HG03045 (cell line): ENCODE results near the gene DPP7.

ENCODE experiments used
- ATAC-seq: cut with Tn5 transposase; IDR thresholded peaks from one replicate; pipeline ENCODE4 v1.9.1; 2021; ENCODE audit warnings: mild to moderate bottlenecking, moderate library complexity; ENCODE audit not compliant: unreplicated experiment

DPP7 gene

DNA sequence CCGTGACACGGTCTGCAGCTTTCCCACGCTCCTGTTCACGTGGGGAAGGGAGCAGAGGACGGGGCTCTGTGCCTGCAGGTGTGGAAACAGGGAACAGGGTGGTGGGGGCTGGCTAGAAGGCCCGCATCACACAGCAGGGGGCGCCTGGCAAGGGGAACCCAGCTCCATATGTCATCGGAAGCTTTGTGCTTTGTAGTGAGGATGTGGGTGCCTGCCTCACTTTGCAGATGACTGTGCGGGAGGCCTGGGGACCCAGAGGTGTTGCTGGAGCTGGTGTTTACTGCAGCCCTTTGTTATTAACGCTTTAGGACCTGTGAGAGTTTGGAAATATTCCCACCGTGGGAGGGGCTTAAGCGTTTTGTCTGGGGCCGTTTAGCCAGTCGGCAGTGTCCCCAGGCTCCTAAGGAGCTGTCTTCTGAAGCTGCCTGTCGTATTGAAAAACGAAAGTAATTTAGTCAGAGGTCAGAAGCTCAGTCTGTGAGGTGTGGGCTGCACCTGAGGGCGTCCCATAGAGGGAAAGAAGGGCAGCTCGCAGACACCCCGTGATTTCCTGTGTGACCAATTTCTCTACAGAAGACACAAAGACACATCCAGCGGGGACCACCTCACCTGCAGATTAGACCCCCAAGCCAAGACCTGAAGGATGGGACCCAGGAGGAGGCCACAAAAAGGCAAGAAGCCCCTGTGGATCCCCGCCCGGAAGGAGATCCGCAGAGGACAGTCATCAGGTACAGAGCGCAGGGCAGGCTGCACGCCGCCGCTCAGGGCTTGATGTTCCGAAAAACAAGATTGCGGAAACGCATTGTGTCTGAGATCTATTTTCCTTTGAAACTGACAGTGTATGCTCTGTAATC, 18.6 kb downstream of the DPP7 start:
- peak; percentile 67 for ATAC-seq

DNA sequence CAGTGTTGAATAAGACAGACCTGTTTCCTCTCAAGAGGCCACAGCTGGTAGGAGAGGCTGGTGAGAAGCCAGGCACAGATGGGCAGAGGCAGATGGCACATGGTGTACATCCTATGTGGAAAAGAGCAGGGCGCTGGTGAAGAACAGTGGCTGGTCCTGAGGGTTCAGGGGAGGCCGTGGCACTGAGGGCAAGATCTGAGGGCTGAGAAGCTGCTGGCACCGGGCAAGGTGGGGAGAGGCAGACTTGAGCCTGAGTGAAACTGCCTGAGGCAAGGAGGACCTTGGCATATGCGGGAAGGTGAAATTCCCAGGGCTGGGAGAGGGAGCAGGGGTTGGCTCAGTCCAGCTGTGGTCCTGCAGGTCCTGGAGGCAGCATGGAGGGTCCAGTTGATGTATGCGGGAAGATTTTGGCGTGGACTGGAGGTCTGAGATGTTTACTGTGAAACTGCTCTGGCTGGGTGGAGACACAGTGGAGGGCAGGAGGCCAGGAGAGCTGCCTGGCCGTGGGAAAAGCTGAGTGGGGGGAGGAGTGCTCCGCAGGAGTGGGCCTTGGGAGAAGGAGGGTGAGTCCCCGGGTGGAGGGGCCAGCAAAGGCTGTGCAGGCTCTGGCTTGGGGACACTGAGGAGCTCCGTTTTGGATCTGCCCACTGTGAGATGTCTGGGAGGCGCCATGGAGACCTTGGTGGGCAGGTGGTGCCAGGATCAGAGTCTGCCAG, 25.1 kb downstream of the DPP7 start:
- ATAC-seq, result no peak

DNA sequence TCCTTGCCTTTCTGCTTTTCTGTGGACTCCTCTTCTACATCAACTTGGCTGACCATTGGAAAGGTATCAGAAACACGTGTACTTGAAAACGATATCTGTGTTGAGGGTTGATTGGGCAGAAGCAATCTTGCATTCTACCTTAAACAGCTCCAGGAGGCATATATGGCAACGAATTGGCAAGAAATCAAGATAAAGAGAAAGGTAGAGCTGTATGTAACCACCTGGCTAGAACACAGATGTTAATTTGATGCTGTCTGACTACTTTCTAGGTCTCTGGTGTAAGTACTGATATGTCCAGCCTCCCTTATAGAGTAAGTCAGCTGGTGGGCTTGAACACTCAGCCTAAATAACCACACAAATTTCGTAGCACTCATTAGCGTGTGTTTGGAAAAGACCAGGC, 26.4 kb downstream of the DPP7 start:
- ATAC-seq, result no peak

DNA sequence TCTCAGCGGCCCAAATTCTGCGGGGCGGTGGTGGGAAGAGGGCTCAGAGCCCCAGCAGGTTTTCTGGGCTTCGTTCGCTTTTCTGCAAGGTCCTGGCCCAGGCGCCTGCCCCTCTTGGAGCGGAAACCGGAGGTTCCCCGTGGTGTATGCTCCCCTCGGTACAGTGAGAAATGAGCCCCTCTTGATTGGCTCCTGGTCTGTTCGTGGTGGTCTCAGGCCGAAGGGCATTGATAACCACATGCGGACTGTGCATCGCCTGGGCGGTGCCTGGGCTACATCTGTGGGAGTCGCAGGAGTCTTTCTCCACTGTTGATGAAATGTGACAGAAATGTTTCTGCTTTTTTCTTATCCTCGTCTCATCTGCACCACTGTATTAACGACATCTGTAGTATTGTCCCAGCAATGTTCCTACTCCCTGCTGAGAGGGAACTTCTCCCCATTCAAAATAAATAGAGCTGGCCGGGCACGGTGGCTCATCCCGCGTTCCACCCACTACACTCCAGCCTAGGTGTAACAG, 27.1 kb downstream of the DPP7 start:
- peak; percentile 2 for ATAC-seq

DNA sequence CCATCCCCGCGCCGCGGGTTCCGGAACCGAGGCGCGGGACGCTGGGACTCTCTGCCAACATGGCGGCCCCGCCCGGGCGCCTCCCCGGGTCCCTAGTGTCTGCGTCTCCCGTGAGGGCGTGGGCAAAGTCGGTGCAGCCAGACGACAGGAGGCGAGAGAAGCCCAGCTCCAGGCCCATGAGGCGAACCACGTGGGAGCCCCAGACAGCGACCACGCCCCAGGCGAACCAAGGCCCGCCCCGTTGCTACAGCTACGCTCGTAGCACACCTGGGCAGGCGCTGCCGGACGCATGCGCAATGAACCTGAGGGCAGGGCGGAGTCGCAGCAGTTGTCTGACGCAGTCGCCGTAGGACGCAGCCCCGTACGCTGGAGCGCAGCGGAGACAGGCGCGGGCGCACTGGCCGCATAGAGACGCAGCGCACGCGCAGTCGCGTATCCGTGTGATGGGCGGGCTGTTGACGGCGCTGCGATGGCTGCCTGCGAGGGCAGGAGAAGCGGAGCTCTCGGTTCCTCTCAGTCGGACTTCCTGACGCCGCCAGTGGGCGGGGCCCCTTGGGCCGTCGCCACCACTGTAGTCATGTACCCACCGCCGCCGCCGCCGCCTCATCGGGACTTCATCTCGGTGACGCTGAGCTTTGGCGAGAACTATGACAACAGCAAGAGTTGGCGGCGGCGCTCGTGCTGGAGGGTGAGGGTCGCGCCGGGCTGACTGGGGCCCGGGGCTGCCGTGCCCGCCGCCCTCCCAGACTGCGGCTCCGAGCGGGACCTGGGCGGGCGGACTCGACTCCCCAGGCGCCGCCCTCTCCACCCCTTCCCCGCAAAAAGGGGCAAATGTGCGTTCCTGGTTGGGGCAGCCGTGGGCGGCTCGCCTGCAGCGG, 27.8 kb downstream of the DPP7 start, which contains the start of gene MAN1B1:
Gene MAN1B1 (plus strand): TSS at position 455 of the 878 bp plus-strand sequence. CDS start 15 bp downstream, at position 470.
- ATAC-seq, result peak; percentile 82

DNA sequence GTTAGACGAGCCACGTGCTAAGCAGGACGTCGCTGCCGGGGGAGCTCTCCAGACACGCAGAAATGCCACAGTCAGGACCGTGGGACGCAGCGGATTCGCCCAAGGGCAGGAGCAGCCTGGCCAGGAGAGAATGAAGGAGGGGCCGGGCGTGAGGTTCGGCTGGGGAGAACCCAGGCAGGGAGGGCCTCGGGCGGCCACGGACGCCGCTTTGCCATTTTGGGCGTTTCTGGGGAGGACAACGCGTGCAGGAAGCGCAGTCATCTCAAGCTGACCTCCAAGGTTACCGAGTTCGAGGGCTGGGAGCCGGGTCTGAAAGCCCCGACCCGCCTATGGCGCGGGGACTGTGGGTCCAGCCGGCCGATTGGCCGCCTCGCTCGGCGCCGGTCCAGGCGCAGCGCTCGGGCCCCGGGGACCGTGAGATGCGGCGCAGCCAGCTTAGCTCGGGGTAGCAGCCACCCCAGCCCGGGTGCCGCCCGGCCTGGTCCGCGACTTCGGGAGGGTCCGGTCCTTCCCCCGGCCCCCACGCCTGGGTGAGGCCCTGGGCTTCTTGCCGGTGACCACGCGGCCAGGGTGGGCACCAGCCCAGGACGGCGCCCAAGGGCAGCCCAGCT, 28.5 kb downstream of the DPP7 start:
- peak; percentile 14 for ATAC-seq

DNA sequence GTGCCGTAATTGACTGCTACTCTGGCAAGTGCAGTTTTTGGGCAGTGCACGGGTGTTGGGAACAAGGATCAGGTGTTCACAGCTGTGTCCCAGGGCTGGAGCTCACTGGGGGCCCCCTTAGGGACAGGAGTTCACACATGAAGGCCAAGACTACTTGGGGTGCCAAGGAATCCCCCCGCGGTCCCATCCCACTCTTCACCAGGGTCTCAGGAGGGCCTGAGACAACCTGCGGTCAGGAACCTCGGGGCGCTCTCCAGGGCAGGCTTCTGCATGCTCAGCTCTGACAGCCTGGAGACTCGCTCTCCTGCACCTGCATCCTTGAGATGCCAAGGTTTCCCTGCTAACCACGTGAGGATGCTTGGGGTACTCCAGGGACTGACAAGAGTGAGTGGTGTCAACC, 30.0 kb downstream of the DPP7 start:
- no peak for ATAC-seq

DNA sequence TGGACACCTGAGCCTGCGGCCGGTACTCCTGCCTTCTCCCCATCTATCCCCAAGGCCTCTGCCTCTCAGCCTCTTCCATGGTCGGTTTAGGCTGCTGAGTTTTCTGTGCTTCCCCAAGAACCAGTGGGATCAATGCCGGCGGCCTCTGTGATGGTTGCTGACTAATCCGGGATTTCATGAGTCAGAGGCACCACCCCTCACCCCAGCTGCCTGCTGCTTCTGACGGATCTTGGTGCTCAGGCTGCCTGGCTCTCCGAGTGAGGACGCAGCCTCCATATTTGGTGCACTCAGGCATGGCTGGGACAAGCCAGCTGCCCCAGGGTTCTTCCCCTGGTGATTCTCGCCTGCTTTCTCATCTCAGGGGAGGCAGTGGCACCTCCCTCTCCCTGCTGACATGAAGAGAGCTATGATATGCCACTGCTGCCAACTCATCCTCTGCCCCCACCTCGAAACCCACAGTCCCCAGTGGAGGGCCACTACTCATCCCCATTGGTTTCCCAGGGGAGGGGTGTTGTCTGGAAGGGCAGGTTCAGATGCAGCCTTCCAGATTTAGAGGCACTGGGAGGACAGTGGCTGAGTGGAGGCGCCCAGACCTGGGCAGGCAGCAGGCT, 31.0 kb downstream of the DPP7 start:
- ATAC-seq, result no peak

DNA sequence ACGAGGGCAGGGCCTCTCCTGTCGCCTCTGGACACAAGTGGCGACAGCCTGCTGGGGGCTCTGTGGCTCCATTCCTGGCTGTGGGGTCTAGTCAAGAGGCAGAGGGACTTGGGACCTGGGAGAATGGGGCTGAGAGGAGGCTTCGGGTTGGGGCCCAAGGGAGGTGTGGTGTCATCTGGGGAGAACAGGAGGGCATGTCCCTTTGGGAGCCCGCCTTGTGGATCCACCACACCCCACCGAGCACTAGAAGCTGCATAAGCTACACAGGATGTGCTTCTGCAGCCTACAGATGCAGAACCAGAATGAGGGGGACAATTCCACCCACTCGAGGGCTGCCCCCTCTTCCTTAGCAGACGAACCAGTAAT, 31.6 kb downstream of the DPP7 start:
- no peak for ATAC-seq

DNA sequence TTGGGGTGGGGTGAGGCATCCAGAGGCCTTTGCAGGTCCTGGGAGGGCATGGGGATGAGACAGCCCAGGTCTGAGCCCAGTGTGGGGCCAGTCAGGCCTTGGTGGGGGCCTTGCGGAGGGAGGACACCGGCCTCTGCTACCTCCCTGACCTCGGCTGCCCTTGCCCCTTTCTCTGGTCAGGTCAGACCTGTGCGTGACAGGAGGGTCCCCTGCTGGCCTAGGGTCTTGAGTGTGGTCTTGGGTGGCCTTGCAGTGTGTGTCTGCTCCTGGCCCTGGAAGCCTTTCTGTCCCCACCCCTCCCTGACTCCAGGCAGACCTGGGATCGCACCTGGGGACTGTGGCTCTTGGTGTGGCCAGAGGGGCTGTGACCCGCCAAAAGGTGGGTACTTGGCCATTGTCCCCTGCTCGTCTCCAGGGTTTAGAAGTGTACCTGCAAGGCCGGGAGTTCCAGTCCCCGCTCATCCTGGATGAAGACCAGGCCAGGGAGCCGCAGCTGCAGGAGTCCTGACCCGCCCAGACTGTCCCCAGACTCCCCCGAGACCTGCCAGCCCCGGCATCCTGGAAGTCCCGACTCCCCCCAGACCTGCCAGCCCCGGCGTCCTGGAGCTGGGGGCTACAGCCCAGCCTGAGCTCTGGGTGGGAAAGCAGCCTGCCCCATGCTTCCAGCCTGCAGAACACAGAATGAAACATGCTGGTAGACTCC, 32.2 kb downstream of the DPP7 start:
- no peak for ATAC-seq

DNA sequence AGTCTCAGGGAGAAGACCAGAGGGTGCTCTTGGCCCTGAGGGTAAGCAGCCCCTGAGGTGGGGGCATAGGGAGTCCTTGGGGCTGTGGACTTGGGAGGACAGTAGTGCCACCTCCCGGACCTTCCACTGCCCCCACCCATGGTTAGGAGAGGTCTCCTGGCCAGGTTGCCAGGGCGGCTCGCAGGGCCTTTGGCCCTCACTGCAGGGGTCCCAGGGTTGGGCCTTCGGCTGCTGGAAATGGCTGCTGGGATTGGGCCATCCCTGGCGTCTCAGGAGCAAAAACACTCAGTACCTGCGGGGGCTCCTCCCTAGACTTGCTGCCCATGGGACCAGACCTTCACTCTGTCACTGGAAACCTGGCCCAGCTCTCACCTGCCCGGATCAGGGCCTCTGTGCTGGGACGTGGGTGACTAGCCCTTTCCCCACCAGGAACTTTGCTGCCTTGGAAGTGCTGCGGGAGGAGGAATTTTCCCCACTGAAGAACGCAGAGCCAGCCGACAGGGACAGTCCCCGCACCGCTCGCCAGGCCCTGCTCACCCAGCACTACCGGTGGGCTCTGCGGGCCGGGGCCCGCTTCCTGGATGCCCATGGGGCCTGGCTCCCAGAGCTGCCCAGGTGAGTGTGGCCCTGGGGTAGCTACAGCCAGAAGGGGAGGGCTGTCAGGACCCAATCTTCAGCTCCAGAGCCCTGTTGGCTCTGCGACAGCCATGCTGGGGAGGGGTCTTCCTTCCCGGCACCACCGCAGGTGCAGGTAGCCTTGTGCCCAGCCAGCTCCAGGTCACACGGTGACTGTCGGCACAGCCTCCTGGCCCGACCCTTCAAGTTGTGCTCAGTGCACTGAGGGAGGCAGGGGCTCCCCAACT, 34.0 kb downstream of the DPP7 start:
- ATAC-seq, result no peak

DNA sequence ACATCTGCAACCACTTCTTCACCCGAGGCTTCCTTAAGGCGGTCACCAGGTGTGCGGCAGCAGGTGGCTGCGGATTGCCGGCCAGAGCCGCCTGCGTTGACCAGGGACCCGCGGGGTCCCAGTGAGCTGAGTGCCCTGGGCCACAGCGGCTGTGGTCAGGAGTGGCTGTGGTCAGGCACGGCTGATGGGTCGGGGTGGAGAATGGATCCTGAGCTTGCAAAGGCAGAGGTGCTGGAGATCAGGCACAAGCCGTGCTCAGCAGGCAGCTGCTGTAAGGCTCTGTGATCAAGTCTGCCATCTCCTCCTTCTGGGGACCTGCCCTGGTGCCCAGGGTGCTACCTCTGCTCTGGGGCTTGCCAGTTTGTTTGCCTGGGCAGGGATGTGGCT, 35.1 kb downstream of the DPP7 start:
- ATAC-seq, result no peak

DNA sequence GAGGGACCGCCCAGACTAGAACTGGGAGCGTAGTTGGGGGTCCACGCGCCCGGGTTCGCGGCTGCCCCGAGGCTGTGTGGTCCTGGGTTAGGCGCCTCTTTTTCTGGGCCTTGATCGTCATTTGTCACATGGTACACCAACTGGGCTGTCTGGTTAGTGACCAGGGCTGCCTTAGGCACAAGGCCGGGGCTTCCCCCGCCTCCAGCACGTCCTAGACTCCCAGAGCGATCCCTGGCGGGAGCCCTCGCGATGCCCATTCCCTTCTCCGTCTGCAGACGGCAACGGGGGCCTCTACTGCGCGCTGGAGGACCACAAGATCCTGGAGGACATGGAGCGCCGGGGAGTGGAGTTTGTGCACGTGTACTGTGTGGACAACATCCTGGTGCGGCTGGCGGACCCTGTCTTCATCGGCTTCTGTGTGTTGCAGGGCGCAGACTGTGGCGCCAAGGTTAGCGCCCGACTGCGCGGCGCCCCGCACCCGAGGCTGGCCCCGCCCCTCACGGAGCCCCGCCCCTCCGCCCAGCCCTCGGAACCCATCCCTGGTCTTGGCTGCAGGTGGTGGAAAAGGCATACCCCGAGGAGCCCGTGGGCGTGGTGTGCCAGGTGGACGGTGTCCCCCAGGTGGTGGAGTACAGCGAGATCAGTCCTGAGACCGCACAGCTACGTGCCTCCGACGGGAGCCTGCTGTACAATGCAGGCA, 35.7 kb downstream of the DPP7 start:
- ATAC-seq, result no peak

DNA sequence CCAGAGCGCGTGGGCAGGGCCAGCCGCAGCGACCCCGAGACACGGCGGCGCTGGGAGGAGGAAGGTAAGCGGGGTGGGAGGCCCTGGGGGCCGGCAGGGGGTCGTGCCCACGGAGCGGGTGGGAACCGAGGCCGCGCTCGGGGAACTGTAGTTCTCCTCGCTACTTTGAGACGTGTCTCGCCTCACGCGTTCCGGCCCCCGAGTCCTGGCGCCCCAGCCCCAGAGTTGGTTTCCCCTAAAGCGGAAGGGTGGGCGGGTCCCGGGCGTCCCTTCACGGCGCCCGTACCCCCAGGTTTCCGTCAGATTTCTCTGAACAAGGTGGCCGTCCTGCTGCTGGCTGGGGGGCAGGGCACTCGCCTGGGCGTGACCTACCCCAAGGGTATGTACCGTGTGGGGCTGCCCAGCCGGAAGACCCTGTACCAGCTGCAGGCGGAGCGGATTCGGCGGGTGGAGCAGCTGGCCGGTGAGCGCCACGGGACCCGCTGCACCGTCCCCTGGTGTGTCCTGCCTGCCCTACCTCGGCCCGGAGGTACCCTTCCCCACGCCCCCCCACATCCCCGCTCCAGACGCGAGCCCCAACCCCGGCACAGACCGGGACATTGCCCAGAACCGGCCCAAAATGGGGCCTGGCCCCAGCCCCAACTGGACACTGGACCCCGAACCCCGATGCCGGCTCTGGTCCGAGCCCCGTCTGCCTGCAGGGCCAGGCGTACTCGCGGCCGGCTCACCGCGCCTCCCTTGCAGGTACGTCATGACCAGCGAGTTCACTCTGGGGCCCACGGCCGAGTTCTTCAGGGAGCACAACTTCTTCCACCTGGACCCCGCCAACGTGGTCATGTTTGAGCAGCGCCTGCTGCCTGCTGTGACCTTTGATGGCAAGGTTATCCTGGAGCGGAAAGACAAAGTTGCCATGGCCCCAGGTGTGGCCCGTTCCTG, 36.5 kb downstream of the DPP7 start:
- peak; percentile 10 for ATAC-seq

DNA sequence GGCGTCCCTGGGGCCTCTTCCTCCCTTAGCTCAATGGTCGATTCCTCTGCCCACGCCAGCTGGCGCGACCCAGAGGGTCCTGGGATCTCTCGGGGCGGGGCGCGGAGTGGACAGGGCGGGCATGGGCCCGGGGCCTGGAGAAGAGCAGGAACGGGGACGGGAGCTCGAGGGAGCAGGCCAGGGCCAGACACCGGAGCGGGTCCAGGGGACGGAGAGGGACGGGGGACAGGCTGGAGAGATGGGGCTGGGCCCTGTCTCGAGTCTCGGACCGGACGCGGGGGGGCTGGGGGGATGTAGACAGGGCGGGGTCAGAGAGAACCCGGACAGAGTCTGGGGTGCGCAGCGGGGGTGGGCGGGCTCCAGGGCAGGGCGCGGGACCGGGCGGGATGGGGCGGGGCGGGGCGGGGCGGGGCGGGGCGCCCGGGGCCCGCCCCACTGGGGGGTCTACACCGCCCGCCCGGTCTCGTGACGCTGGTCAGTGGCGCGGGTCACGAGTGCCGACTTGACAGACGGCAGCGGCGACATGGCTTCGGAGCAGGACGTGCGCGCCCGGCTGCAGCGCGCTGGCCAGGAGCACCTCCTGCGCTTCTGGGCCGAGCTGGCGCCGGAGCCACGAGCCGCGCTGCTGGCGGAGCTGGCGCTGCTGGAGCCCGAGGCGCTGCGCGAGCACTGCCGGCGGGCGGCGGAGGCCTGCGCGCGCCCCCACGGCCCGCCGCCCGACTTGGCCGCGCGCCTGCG, 37.4 kb downstream of the DPP7 start, which contains the start of gene UAP1L1:
Gene UAP1L1 (plus strand): TSS at position 508 of the 738 bp plus-strand sequence. CDS start 16 bp downstream, at position 524.
- peak; percentile 45 for ATAC-seq

DNA sequence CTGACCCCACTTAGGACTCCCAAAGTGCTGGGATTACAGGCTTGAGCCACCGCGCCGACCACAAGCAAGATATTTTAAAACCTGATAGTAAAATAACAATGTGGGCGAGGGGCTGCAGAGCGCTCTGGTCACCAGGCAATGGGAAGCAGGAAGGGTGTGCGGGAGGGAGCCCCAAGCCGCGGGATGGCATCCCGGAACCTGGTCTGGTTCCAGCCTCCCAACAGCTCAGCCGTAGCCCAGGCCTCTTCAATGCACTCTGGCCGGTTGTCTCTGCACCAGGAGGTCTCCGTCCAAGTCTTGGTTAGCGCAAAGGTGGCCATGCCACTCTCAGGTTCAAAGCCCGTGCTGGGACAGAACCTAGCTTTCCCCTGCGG, 37.9 kb downstream of the DPP7 start:
- ATAC-seq, result peak; percentile 4
